ENCODE results near the gene HNRNPAB. TPM values are rescaled to one million over a fixed set of nuclear protein-coding genes. Genes with fewer than 3 reads are reported as not detected.

HNRNPAB gene
- total and polyA plus RNA-seq, 9 of the 15 experiments (the other 6 are each of a cell fraction or from before 2014, with no cell fraction given): 34.6 to 425 (median 236) TPM

DNA sequence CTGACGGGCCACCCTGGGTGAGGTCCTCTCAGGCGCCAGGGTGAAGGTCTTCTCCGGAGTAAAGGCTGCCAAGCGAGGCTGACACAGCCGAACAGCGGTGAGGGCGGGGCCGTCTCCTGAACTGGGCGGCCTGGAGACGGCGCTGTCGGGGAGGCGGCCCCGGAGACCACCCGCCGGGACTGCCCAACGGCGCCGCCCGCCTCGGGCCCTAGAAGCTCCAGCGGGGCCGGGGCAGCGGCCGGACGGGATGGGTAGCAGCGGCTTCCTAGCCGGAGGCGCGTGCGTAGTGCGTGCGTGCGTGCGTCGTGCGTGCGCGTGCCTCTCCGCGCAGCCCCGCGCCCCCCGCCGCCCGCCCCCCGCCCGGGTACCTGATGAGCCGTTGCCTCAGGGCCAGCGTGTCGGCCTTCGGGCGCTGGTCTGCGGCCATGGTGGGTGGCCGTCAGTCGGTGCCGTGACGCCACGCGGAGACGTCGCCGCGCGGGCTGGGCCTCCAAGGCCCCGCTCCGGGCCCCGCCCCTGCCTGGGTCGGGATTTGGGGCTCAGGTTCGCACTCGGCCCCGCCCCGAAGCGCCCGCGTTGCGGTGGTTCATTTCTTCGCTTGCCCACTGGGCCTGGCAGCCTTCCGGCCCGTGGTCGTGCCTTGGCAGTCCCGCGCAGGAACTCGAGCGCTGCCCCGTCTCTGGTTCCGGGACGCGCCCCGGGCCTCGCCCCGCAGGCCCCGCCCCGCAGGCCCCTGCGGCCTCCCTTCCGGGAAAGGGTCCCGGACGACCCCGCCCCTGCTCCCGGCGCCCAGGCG, 28.0 kb downstream of the HNRNPAB start, which contains the start of gene PHYKPL (continued):
- TF ChIP-seq, protein P1, sequence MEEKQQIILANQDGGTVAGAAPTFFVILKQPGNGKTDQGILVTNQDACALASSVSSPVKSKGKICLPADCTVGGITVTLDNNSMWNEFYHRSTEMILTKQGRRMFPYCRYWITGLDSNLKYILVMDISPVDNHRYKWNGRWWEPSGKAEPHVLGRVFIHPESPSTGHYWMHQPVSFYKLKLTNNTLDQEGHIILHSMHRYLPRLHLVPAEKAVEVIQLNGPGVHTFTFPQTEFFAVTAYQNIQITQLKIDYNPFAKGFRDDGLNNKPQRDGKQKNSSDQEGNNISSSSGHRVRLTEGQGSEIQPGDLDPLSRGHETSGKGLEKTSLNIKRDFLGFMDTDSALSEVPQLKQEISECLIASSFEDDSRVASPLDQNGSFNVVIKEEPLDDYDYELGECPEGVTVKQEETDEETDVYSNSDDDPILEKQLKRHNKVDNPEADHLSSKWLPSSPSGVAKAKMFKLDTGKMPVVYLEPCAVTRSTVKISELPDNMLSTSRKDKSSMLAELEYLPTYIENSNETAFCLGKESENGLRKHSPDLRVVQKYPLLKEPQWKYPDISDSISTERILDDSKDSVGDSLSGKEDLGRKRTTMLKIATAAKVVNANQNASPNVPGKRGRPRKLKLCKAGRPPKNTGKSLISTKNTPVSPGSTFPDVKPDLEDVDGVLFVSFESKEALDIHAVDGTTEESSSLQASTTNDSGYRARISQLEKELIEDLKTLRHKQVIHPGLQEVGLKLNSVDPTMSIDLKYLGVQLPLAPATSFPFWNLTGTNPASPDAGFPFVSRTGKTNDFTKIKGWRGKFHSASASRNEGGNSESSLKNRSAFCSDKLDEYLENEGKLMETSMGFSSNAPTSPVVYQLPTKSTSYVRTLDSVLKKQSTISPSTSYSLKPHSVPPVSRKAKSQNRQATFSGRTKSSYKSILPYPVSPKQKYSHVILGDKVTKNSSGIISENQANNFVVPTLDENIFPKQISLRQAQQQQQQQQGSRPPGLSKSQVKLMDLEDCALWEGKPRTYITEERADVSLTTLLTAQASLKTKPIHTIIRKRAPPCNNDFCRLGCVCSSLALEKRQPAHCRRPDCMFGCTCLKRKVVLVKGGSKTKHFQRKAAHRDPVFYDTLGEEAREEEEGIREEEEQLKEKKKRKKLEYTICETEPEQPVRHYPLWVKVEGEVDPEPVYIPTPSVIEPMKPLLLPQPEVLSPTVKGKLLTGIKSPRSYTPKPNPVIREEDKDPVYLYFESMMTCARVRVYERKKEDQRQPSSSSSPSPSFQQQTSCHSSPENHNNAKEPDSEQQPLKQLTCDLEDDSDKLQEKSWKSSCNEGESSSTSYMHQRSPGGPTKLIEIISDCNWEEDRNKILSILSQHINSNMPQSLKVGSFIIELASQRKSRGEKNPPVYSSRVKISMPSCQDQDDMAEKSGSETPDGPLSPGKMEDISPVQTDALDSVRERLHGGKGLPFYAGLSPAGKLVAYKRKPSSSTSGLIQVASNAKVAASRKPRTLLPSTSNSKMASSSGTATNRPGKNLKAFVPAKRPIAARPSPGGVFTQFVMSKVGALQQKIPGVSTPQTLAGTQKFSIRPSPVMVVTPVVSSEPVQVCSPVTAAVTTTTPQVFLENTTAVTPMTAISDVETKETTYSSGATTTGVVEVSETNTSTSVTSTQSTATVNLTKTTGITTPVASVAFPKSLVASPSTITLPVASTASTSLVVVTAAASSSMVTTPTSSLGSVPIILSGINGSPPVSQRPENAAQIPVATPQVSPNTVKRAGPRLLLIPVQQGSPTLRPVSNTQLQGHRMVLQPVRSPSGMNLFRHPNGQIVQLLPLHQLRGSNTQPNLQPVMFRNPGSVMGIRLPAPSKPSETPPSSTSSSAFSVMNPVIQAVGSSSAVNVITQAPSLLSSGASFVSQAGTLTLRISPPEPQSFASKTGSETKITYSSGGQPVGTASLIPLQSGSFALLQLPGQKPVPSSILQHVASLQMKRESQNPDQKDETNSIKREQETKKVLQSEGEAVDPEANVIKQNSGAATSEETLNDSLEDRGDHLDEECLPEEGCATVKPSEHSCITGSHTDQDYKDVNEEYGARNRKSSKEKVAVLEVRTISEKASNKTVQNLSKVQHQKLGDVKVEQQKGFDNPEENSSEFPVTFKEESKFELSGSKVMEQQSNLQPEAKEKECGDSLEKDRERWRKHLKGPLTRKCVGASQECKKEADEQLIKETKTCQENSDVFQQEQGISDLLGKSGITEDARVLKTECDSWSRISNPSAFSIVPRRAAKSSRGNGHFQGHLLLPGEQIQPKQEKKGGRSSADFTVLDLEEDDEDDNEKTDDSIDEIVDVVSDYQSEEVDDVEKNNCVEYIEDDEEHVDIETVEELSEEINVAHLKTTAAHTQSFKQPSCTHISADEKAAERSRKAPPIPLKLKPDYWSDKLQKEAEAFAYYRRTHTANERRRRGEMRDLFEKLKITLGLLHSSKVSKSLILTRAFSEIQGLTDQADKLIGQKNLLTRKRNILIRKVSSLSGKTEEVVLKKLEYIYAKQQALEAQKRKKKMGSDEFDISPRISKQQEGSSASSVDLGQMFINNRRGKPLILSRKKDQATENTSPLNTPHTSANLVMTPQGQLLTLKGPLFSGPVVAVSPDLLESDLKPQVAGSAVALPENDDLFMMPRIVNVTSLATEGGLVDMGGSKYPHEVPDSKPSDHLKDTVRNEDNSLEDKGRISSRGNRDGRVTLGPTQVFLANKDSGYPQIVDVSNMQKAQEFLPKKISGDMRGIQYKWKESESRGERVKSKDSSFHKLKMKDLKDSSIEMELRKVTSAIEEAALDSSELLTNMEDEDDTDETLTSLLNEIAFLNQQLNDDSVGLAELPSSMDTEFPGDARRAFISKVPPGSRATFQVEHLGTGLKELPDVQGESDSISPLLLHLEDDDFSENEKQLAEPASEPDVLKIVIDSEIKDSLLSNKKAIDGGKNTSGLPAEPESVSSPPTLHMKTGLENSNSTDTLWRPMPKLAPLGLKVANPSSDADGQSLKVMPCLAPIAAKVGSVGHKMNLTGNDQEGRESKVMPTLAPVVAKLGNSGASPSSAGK (IDR thresholded peaks at IDR 0.05): peak; percentile 46; the same call in 1 of the 2 replicates
- TF ChIP-seq NR2C2 (CRISPR knock-in tag; IDR thresholded peaks at IDR 0.05) (no peak), NR2C2 (tag; IDR thresholded peaks at IDR 0.05) (peak; percentile 61), MCM2 (IDR thresholded peaks at IDR 0.05; ENCODE audit: low read depth) (no peak), HDAC6 (IDR thresholded peaks at IDR 0.05; ENCODE audit: low read depth, low read length) (no peak), EGR1 (conservative IDR thresholded peaks at IDR 0.05) (peak; percentile 17; the same call in 1 of the 2 replicates), ELF1 (tag; IDR thresholded peaks at IDR 0.05) (peak; percentile 86), ZNF57 (CRISPR knock-in tag; IDR thresholded peaks at IDR 0.05) (no peak), FOS (IDR thresholded peaks at IDR 0.05; ENCODE audit: extremely low read depth, insufficient read length) (no peak), CCAR2 (IDR thresholded peaks at IDR 0.05; ENCODE audit: low read depth, low read length) (no peak), CREM (IDR thresholded peaks at IDR 0.05; ENCODE audit: low read depth) (peak; percentile 49), HOXB6 (CRISPR knock-in tag; IDR thresholded peaks at IDR 0.05; ENCODE audit: borderline replicate concordance) (no peak), ZNF830 (CRISPR knock-in tag; IDR thresholded peaks at IDR 0.05) (no peak), FOXK1 (CRISPR knock-in tag; IDR thresholded peaks at IDR 0.05; ENCODE audit: borderline replicate concordance) (no peak), ATF7 (IDR thresholded peaks at IDR 0.05) (0 out of 2 replicates have a peak, but pooled peaks have one; percentile 32)
- TF ChIP-seq, protein P2, sequence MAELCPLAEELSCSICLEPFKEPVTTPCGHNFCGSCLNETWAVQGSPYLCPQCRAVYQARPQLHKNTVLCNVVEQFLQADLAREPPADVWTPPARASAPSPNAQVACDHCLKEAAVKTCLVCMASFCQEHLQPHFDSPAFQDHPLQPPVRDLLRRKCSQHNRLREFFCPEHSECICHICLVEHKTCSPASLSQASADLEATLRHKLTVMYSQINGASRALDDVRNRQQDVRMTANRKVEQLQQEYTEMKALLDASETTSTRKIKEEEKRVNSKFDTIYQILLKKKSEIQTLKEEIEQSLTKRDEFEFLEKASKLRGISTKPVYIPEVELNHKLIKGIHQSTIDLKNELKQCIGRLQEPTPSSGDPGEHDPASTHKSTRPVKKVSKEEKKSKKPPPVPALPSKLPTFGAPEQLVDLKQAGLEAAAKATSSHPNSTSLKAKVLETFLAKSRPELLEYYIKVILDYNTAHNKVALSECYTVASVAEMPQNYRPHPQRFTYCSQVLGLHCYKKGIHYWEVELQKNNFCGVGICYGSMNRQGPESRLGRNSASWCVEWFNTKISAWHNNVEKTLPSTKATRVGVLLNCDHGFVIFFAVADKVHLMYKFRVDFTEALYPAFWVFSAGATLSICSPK (IDR thresholded peaks at IDR 0.05; ENCODE audit: borderline replicate concordance): no peak

Measured in K562 (cell line).